ENCODE measurements around the gene FAM117B. TPM values are rescaled to one million over a fixed set of nuclear protein-coding genes. Genes with fewer than 3 reads are reported as not detected.
"Not testable (repeated sequence)": the region's sequence is repeated elsewhere in the genome, so short reads cannot be mapped to it uniquely, and the experiment has no call there.

Gene FAM117B
- total RNA-seq, 4 donors from 2014 or later = 0.26 to 14.0 (median 8.9) TPM

DNA sequence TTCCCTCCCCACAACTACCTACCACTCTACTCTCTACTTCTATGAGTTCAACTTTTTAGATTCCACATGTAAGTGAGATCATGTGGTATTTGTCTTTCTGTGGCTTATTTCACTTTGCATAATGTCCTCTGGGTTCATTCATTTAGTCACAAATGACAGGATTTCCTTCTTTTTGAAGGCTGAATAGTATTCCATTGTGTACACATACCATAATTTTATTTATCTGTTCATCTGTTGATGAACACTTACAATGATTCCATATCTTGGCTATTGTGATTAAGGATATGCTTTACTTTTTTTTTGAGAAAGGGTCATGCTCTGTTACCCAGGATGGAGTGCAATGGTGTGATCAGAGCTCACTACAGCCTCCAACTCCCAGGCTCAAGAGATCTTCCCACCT, 163.2 kb downstream of the FAM117B start:
- DNase-seq = no peak
- intact Hi-C loops (cut with DNase I; ENCODE audit: low total_unique reads) = no loop called here
- Histone ChIP-seq H3K27ac (no peak overlapping the region), H3K27me3 (no peaks in the 10 kb centered on the region), H3K9me3 (no peaks in the 10 kb centered on the region), H3K36me3 (no peaks in the 10 kb centered on the region), H3K4me1 (no peaks in the 10 kb centered on the region), H3K4me3 (no peak overlapping the region)
- TF ChIP-seq, protein P1, sequence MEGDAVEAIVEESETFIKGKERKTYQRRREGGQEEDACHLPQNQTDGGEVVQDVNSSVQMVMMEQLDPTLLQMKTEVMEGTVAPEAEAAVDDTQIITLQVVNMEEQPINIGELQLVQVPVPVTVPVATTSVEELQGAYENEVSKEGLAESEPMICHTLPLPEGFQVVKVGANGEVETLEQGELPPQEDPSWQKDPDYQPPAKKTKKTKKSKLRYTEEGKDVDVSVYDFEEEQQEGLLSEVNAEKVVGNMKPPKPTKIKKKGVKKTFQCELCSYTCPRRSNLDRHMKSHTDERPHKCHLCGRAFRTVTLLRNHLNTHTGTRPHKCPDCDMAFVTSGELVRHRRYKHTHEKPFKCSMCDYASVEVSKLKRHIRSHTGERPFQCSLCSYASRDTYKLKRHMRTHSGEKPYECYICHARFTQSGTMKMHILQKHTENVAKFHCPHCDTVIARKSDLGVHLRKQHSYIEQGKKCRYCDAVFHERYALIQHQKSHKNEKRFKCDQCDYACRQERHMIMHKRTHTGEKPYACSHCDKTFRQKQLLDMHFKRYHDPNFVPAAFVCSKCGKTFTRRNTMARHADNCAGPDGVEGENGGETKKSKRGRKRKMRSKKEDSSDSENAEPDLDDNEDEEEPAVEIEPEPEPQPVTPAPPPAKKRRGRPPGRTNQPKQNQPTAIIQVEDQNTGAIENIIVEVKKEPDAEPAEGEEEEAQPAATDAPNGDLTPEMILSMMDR (IDR thresholded peaks at IDR 0.05) = no peak
- no peak for TF ChIP-seq POLR2A (IDR thresholded peaks at IDR 0.05)

DNA sequence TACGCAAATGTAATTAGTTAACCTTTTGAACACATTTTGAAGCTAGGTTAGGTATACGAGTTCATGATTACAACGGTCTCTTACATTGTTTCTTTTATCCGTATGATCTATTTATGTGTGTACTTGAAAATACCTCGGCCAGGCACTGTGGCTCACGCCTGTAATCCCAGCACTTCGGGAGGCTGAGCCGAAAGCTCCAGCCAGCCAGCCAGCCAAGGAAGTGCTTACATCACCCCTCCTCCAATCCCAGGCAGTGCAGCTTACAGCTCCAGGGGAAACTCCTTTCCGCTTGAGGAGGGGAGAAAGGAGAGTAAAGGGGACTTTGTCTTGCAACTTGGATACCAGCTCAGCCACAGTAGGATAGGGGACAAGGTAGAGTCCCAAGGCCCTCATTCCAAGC, 171.1 kb downstream of the FAM117B start:
- H3K4me3 ChIP-seq; H3K27me3 ChIP-seq; H3K36me3 ChIP-seq; H3K4me1 ChIP-seq; H3K27ac ChIP-seq; intact Hi-C loops (cut with DNase I; ENCODE audit: low total_unique reads); H3K9me3 ChIP-seq: not testable (repeated sequence)
- peak in 1 of 2 donors; percentile 27 for DNase-seq

DNA sequence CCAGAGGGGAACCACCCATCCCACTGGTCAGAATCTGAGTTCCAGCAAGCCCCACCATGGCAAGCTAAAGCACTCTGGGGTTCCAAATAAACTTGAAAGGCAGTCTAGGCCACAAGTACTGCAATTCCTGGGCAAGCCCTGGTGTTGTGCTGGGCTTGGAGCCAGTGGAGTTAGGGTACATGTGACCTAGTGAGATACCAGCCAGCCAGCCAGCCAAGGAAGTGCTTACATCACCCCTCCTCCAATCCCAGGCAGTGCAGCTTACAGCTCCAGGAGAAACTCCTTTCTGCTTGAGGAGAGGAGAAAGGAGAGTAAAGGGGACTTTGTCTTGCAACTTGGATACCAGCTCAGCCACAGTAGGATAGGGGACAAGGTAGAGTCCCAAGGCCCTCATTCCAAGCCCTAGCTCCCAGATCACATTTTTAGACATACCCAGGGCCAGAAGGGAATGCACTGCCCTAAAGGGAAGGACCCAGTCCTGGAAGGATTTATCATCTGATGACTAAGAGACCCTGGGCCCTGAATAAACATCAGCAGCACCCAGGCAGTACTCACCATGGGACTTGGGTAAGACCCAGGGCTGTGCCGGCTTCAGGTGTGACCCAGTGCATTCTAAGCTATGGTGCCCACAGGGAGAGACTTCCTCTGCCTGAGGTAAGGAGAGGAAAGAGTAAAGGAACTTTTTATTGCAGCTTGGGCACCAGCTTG, 172.8 kb downstream of the FAM117B start:
- H3K27me3 ChIP-seq; H3K9me3 ChIP-seq; H3K36me3 ChIP-seq; intact Hi-C loops (cut with DNase I; ENCODE audit: low total_unique reads); H3K4me1 ChIP-seq; H3K4me3 ChIP-seq: not testable (repeated sequence)
- peak overlapping the region in 1 of 2 donors; percentile 13 for H3K27ac ChIP-seq
- peak; percentile 55 to 60 for DNase-seq

- Histone ChIP-seq H3K36me3 (no peaks in the 10 kb centered on the region), H3K27me3 (no peaks in the 10 kb centered on the region), H3K4me1 (no peaks in the 10 kb centered on the region), H3K9me3 (no peaks in the 10 kb centered on the region), H3K27ac (no peak overlapping the region), H3K4me3 (no peak overlapping the region)
- intact Hi-C loops (cut with DNase I; ENCODE audit: low total_unique reads) = no loop called here
- DNase-seq = no peak
- no peak for TF ChIP-seq POLR2A (IDR thresholded peaks at IDR 0.05)
- TF ChIP-seq, protein P1 (IDR thresholded peaks at IDR 0.05) = no peak
Measured at GRCh38 chr2:202808754-202809153, 174.0 kb downstream of the FAM117B start.

GRCh38 chr2:202813387-202813786, 178.6 kb downstream of the FAM117B start:
- Histone ChIP-seq H3K36me3 (no peaks in the 10 kb centered on the region), H3K9me3 (no peaks in the 10 kb centered on the region), H3K27ac (no peak overlapping the region), H3K4me3 (no peak overlapping the region), H3K4me1 (no peaks in the 10 kb centered on the region), H3K27me3 (no peaks in the 10 kb centered on the region)
- no peak for TF ChIP-seq POLR2A (IDR thresholded peaks at IDR 0.05)
- TF ChIP-seq, protein P1 (IDR thresholded peaks at IDR 0.05) = no peak
- no peak for DNase-seq
- intact Hi-C loops (cut with DNase I; ENCODE audit: low total_unique reads) = no loop called here

- Histone ChIP-seq H3K27me3 (no peaks in the 10 kb centered on the region), H3K9me3 (no peaks in the 10 kb centered on the region), H3K4me3 (no peak overlapping the region), H3K4me1 (no peaks in the 10 kb centered on the region), H3K27ac (peak overlapping the region in 1 of 2 donors; percentile 61), H3K36me3 (no peaks in the 10 kb centered on the region)
- DNase-seq = no peak
- TF ChIP-seq, protein P1 (IDR thresholded peaks at IDR 0.05) = no peak
- TF ChIP-seq POLR2A (IDR thresholded peaks at IDR 0.05) = no peak
- intact Hi-C loops (cut with DNase I; ENCODE audit: low total_unique reads) = no loop called here
Measured at GRCh38 chr2:202814226-202814625, 179.5 kb downstream of the FAM117B start.

Data from uterus (tissue), 4 donors.